IMR-90 (cell line): ENCODE results near the gene HNRNPH3. TPM values are rescaled to one million over a fixed set of nuclear protein-coding genes. Genes with fewer than 3 reads are reported as not detected.

Source experiments
- ATAC-seq: fragments of 200-7000 bp; cut with Tn5 transposase; 2 replicates; pipeline ENCODE4 v1.9.1; 2020; ENCODE audit warnings: low read depth, mild to moderate bottlenecking, moderate library complexity
- BruUV-seq: library from RNA; stranded (reverse); fragments of 400-500 nt; replicated peaks from 2 replicates; lab custom pipeline; 2021; lab: Mats Ljungman, UMichigan
- CTCF ChIA-PET: fragments of 300-600 bp; formaldehyde crosslinking; extraction: SDS; loops from one replicate; lab custom pipeline; 2021; ENCODE audit warnings: antibody characterized with exemption; lab: Yijun Ruan, JAX
- POLR2A ChIA-PET: fragments of 300-600 bp; sonication (Branson Sonifier 250); formaldehyde crosslinking; loops from one replicate; lab custom pipeline; 2022; ENCODE audit warnings: antibody characterized with exemption; ENCODE audit not compliant: unreplicated experiment; lab: Charles Lee
- DNase-seq: peaks from one replicate; pipeline ENCODE4 v3.0.0; 2013
- H2AFZ ChIP-seq: replicated peaks from 2 replicates; pipeline ENCODE3; 2013; ENCODE audit warnings: low read length, mild to moderate bottlenecking; ENCODE audit not compliant: poor library complexity
- H2AK5ac ChIP-seq: 2 replicates; pipeline ENCODE4 v1.6.1; 2013; ENCODE audit warnings: low read depth, low read length, inconsistent platforms
- H2AK9ac ChIP-seq: replicated peaks from 2 replicates; pipeline ENCODE3; 2013; ENCODE audit warnings: mild to moderate bottlenecking, low read depth, low read length, moderate library complexity; ENCODE audit not compliant: poor library complexity
- H2BK120ac ChIP-seq: 2 replicates; pipeline ENCODE4 v1.6.1; 2013; ENCODE audit warnings: low read depth, low read length, inconsistent platforms
- H2BK15ac ChIP-seq: 3 replicates; pipeline ENCODE4 v1.6.1; 2013; ENCODE audit warnings: low read depth, low read length, inconsistent platforms
- H2BK20ac ChIP-seq: 2 replicates; pipeline ENCODE4 v1.6.1; 2013; ENCODE audit warnings: low read depth, mild to moderate bottlenecking, inconsistent platforms, low read length, moderate library complexity
- H2BK5ac ChIP-seq: 2 replicates; pipeline ENCODE4 v1.6.1; 2013; ENCODE audit warnings: mild to moderate bottlenecking, low read depth, low read length, inconsistent platforms; ENCODE audit not compliant: poor library complexity, severe bottlenecking
- H3K14ac ChIP-seq: replicated peaks from 2 replicates; pipeline ENCODE4 v1.6.1; 2013; ENCODE audit warnings: low read depth, low read length, inconsistent platforms
- H3K18ac ChIP-seq: 2 replicates; pipeline ENCODE4 v1.6.1; 2013; ENCODE audit warnings: low read depth, low read length, control low read depth
- H3K23ac ChIP-seq: 2 replicates; pipeline ENCODE4 v1.6.1; 2013; ENCODE audit warnings: low read depth, low read length, inconsistent platforms
- H3K27ac ChIP-seq: 2 replicates; pipeline ENCODE4 v1.5.1; 2013; ENCODE audit warnings: mild to moderate bottlenecking, control low read depth, low read length; ENCODE audit not compliant: insufficient read depth
- H3K27me3 ChIP-seq: 2 replicates; pipeline ENCODE4 v1.6.1; 2013; ENCODE audit warnings: low read length; ENCODE audit not compliant: control insufficient read depth, insufficient read depth
- H3K36me3 ChIP-seq: 2 replicates; pipeline ENCODE4 v1.6.1; 2013; ENCODE audit warnings: low read length, mixed read lengths; ENCODE audit not compliant: control insufficient read depth, insufficient read depth
- H3K4ac ChIP-seq: 2 replicates; pipeline ENCODE4 v1.6.1; 2013; ENCODE audit warnings: low read depth, low read length, inconsistent platforms
- H3K4me1 ChIP-seq: 2 replicates; pipeline ENCODE4 v1.6.1; 2013; ENCODE audit warnings: low read length, mixed read lengths; ENCODE audit not compliant: control insufficient read depth, insufficient read depth
- H3K4me2 ChIP-seq: 2 replicates; pipeline ENCODE4 v1.6.1; 2013; ENCODE audit warnings: low read depth, mild to moderate bottlenecking, control low read depth, low read length, moderate library complexity
- H3K4me3 ChIP-seq: 2 replicates; pipeline ENCODE4 v1.5.1; 2013; ENCODE audit warnings: low read depth, mild to moderate bottlenecking, control low read depth, low read length, moderate library complexity; ENCODE audit not compliant: insufficient read depth
- H3K56ac ChIP-seq: 2 replicates; pipeline ENCODE4 v1.6.1; 2013; ENCODE audit warnings: low read length, inconsistent platforms; ENCODE audit not compliant: insufficient read depth; ENCODE audit errors: extremely low read depth
- H3K79me1 ChIP-seq, 2 experiments: 2 replicates each; pipeline ENCODE4 v1.6.1; 2013; ENCODE audit warnings: low read length in 2 of 2, inconsistent platforms in 1 of 2, low read depth in 1 of 2
- H3K9ac ChIP-seq: 2 replicates; pipeline ENCODE4 v1.6.1; 2013; ENCODE audit warnings: low read depth, low read length, control low read depth
- H3K9me1 ChIP-seq: 2 replicates; pipeline ENCODE4 v1.6.1; 2013; ENCODE audit warnings: low read length, inconsistent platforms; ENCODE audit not compliant: insufficient read depth
- H3K9me3 ChIP-seq: 2 replicates; pipeline ENCODE4 v1.6.1; 2013; ENCODE audit warnings: low read length; ENCODE audit not compliant: control insufficient read depth, insufficient read depth
- H4K20me1 ChIP-seq: 2 replicates; pipeline ENCODE4 v1.6.1; 2013; ENCODE audit warnings: low read length, inconsistent platforms; ENCODE audit not compliant: insufficient read depth
- H4K5ac ChIP-seq: 2 replicates; pipeline ENCODE4 v1.6.1; 2013; ENCODE audit warnings: mild to moderate bottlenecking, low read depth, low read length, control low read depth
- H4K8ac ChIP-seq, 2 experiments: 2 replicates each; pipeline ENCODE4 v1.6.1; 2013; ENCODE audit warnings: low read depth in 2 of 2, low read length in 2 of 2, control low read depth in 1 of 2, inconsistent platforms in 1 of 2
- H4K91ac ChIP-seq: 2 replicates; pipeline ENCODE4 v1.6.1; 2013; ENCODE audit warnings: low read depth, low read length, inconsistent platforms; ENCODE audit not compliant: insufficient read depth
- CHD1 ChIP-seq: IDR thresholded peaks from 2 replicates; pipeline ENCODE4 v1.6.1; 2012; ENCODE audit warnings: low read depth, low read length, improper control_type of control experiment
- MAZ ChIP-seq: IDR thresholded peaks from 2 replicates; pipeline ENCODE4 v1.6.1; 2012; ENCODE audit warnings: low read depth, mild to moderate bottlenecking, low read length, improper control_type of control experiment, moderate library complexity, borderline replicate concordance
- RCOR1 ChIP-seq: IDR thresholded peaks from 2 replicates; pipeline ENCODE4 v1.6.1; 2012; ENCODE audit warnings: mild to moderate bottlenecking, low read length, improper control_type of control experiment; ENCODE audit not compliant: insufficient replicate concordance
- SMC3 ChIP-seq: fragments of 150-350 bp; IDR thresholded peaks from 2 replicates; pipeline ENCODE4 v1.6.1; 2016; ENCODE audit warnings: low read depth, mild to moderate bottlenecking, antibody characterized with exemption, low read length, moderate library complexity
- WGBS, 2 experiments: methylation state at CpG; one replicate each; pipeline versions ENCODE4 v1.1.5 to v1.1.7; 2013; ENCODE audit warnings: missing lambda C conversion rate in 2 of 2; ENCODE audit not compliant: insufficient read length in 1 of 2; ENCODE audit errors: extremely low coverage in 2 of 2; 5-methylcytosine and 5-hydroxymethylcytosine counted together
- dilution Hi-C: fragments of 300-500 bp; cut with HindIII; formaldehyde crosslinking; loops from one replicate; pipeline ENCODE4 v1.14.3; 2018; ENCODE audit warnings: low sequenced_read_pairs; ENCODE audit not compliant: unreplicated experiment
- in situ Hi-C: fragments of 300-500 bp; cut with MboI; formaldehyde crosslinking; loops from 3 replicates; pipeline ENCODE4 v1.14.3; 2019; ENCODE audit warnings: low sequenced_read_pairs, inconsistent platforms, mixed read lengths
- intact Hi-C: fragments of 100-400 bp; cut with micrococcal nuclease; formaldehyde crosslinking; loops from 2 replicates; pipeline ENCODE4 v1.10.0; 2022
- polyA plus RNA-seq, 3 experiments: library from polyadenylated mRNA; depleted of rRNA; stranded (reverse); fragments of >200 nt; gene quantifications; 2 replicates each; pipeline ENCODE4 v1.2.3, GENCODE V29; 2012; ENCODE audit warnings: low replicate concordance in 1 of 3
- total RNA-seq: library from RNA; depleted of rRNA; stranded (reverse); fragments of >200 nt; gene quantifications from 2 replicates; pipeline ENCODE4 v1.2.3, GENCODE V29; 2012

Gene HNRNPH3
- total and polyA plus RNA-seq, 2 of the 4 experiments (the other 2 are of a cell fraction): 10.6 to 142 TPM

- no peak for TF ChIP-seq MAZ
Observed at GRCh38 chr10:68296843-68297663, 34.8 kb upstream of the HNRNPH3 start (continued).

DNA sequence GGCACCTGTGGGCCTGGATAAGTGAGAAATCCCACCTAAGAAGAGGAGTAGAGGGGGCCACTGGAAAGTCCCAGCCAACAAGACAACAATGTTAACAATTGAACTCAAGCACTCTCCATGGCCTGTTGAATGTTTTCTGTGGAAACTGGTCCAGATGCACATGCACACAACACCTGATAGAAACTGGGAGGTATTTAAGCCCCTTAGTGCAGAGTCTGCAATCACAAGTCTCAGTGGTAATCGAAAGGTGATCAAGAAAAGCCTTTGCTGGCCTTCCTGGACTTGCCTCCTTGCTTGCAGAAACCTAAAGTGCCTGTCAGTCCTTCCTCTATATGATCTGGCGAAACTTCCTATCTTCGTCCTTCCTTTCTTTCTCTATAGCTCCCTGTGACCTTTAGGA is 30.6 kb upstream of the HNRNPH3 start:
- POLR2A ChIA-PET: no interaction called here

More for the DNA sequence above, 30.6 kb upstream of the HNRNPH3 start:
- H4K91ac ChIP-seq: no peak overlapping the region
- H4K5ac ChIP-seq: no peak overlapping the region
- H2BK120ac ChIP-seq: no peak overlapping the region
- intact Hi-C loops (no loop called here), in situ Hi-C loops (loop anchor here (5.0 kb wide), 1 partner anchor 214 kb away; no protein-coding TSS in a partner anchor), dilution Hi-C loops (no loop called here)
- no peak overlapping the region for H3K4me2 ChIP-seq
- CTCF ChIA-PET: interaction anchor here (0.6 to 3.4 kb wide), 12 partner anchors 26 to 234 kb away, joined by 3 to 28 read pairs (median 4); partner anchors contain the start of genes ATOH7 and PBLD
- WGBS, 2 experiments: no CpG with 5 or more reads among the region's 3 CpGs
- no peak overlapping the region for H3K4me3 ChIP-seq
- H2AK9ac ChIP-seq: no peak overlapping the region
- BruUV-seq: no TSS peak
- no peak overlapping the region for H3K18ac ChIP-seq
- H2BK15ac ChIP-seq: no peak overlapping the region
- H3K9ac ChIP-seq: no peak overlapping the region
- H3K23ac ChIP-seq: no peak overlapping the region
- DNase-seq (no peak), ATAC-seq (no peak)
- H2AFZ ChIP-seq: no peak overlapping the region
- no peaks in the 10 kb centered on the region for H4K20me1 ChIP-seq
- H2BK20ac ChIP-seq: no peak overlapping the region
- no peak overlapping the region for H4K8ac ChIP-seq
- H3K9me3 ChIP-seq: no peaks in the 10 kb centered on the region
- H3K56ac ChIP-seq: no peak overlapping the region
- no peak overlapping the region for H3K14ac ChIP-seq
- no peak overlapping the region for H2AK5ac ChIP-seq
- TF ChIP-seq SMC3: no peak
- TF ChIP-seq RCOR1: no peak
- TF ChIP-seq CHD1: no peak
- no peak overlapping the region for H2BK5ac ChIP-seq
- H3K4me1 ChIP-seq: peaks cover 4% of the 10 kb centered on the region; the same call in 1 of the 2 replicates
- no peaks in the 10 kb centered on the region for H3K79me1 ChIP-seq
- no peaks in the 10 kb centered on the region for H3K9me1 ChIP-seq
- no peaks in the 10 kb centered on the region for H3K27me3 ChIP-seq
- H3K27ac ChIP-seq: no peak overlapping the region
- no peak overlapping the region for H3K4ac ChIP-seq
- H3K36me3 ChIP-seq: no peaks in the 10 kb centered on the region
